ENCODE data around the gene ADAMTS3. TPM values are rescaled to one million over a fixed set of nuclear protein-coding genes. Genes with fewer than 3 reads are reported as not detected.

Gene ADAMTS3
- total RNA-seq, 2 experiments from 2014 or later: not detected

DNA sequence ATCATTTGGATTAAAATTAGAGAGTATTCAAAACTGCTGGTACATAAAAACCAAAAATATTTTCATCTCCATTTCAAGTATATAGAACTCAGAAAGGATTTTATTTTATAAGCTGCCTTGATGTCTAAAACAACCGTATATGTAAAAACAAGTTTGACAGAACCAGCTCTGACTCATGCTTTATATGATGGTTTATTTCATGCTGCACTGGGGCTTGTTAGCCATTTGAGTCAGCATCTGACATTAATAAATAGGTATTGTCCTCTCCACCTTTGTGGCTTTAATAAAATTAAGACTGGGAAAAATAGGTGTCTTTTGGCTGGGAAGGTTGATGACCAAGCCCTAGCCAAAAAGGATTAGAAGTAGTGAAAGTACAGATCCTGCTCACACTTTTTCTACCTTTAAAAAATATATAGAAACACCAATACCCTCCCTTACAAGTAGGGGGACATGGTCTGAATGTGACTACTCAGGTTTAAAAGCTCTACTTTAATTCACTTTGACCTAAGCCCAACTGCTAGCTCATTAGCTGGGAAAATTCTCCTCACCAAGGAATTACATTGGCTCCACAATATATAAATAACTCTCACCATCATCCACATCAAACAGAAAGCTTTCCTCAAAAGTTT is 228.1 kb downstream of the ADAMTS3 start:
- ChIA-PET CTCF (ENCODE audit: unreplicated experiment) (no interaction called here), POLR2A (interaction anchor here (0.8 kb wide), 2 partner anchors 8 to 10 kb away, joined by 3 read pairs; no protein-coding TSS in a partner anchor)
- Histone ChIP-seq H4K20me1 (ENCODE audit: insufficient read depth, low read length) (no peaks in the 10 kb centered on the region), H3K36me3 (ENCODE audit: insufficient read depth, low read length) (no peaks in the 10 kb centered on the region), H3K4me2 (ENCODE audit: low read length) (no peak overlapping the region), H2AFZ (ENCODE audit: low read length) (no peak overlapping the region), H3K4me3 (ENCODE audit: low read depth, low read length, poor library complexity, severe bottlenecking) (no peak overlapping the region), H3K4me1 (ENCODE audit: insufficient read depth, low read length, poor library complexity, severe bottlenecking) (no peaks in the 10 kb centered on the region), H3K79me2 (ENCODE audit: insufficient read depth, low read depth, low read length) (no peaks in the 10 kb centered on the region), H3K27ac (ENCODE audit: low read depth, low read length, poor library complexity, severe bottlenecking) (no peak overlapping the region), H3K9me2 (ENCODE audit: insufficient read depth, low read length) (no peaks in the 10 kb centered on the region), H3K9me3 (ENCODE audit: low read length) (no peaks in the 10 kb centered on the region)
- DNase-seq (ENCODE audit: low spot score): no peak
- intact Hi-C loops (cut with micrococcal nuclease; ENCODE audit: unreplicated experiment): no loop called here
- TF ChIP-seq, protein P1, sequence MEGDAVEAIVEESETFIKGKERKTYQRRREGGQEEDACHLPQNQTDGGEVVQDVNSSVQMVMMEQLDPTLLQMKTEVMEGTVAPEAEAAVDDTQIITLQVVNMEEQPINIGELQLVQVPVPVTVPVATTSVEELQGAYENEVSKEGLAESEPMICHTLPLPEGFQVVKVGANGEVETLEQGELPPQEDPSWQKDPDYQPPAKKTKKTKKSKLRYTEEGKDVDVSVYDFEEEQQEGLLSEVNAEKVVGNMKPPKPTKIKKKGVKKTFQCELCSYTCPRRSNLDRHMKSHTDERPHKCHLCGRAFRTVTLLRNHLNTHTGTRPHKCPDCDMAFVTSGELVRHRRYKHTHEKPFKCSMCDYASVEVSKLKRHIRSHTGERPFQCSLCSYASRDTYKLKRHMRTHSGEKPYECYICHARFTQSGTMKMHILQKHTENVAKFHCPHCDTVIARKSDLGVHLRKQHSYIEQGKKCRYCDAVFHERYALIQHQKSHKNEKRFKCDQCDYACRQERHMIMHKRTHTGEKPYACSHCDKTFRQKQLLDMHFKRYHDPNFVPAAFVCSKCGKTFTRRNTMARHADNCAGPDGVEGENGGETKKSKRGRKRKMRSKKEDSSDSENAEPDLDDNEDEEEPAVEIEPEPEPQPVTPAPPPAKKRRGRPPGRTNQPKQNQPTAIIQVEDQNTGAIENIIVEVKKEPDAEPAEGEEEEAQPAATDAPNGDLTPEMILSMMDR (conservative IDR thresholded peaks at IDR 0.05; ENCODE audit: low read length): no peak
- no peak for TF ChIP-seq EZH2phosphoT487 (IDR thresholded peaks at IDR 0.05; ENCODE audit: borderline replicate concordance, low read depth, low read length)
- no TSS peak for BruUV-seq (replicated peaks)

GRCh38 chr4:72338060-72338459 is 231.0 kb downstream of the ADAMTS3 start:
- no peaks in the 10 kb centered on the region for H3K4me1 ChIP-seq (ENCODE audit: insufficient read depth, low read length, poor library complexity, severe bottlenecking)
- H3K4me2 ChIP-seq (ENCODE audit: low read length): no peak overlapping the region
- H3K36me3 ChIP-seq (ENCODE audit: insufficient read depth, low read length): no peaks in the 10 kb centered on the region
- H3K9me3 ChIP-seq (ENCODE audit: low read length): no peaks in the 10 kb centered on the region
- intact Hi-C loops (cut with micrococcal nuclease; ENCODE audit: unreplicated experiment): no loop called here
- H3K27ac ChIP-seq (ENCODE audit: low read depth, low read length, poor library complexity, severe bottlenecking): no peak overlapping the region
- TF ChIP-seq, protein P1 (conservative IDR thresholded peaks at IDR 0.05; ENCODE audit: low read length): no peak
- no peak for TF ChIP-seq EZH2phosphoT487 (IDR thresholded peaks at IDR 0.05; ENCODE audit: borderline replicate concordance, low read depth, low read length)
- no peak overlapping the region for H3K4me3 ChIP-seq (ENCODE audit: low read depth, low read length, poor library complexity, severe bottlenecking)
- no peak for DNase-seq (ENCODE audit: low spot score)
- BruUV-seq (replicated peaks): no TSS peak
- ChIA-PET CTCF (ENCODE audit: unreplicated experiment) (no interaction called here), POLR2A (no interaction called here)
- H3K79me2 ChIP-seq (ENCODE audit: insufficient read depth, low read depth, low read length): no peaks in the 10 kb centered on the region
- no peaks in the 10 kb centered on the region for H4K20me1 ChIP-seq (ENCODE audit: insufficient read depth, low read length)
- no peak overlapping the region for H2AFZ ChIP-seq (ENCODE audit: low read length)
- H3K9me2 ChIP-seq (ENCODE audit: insufficient read depth, low read length): no peaks in the 10 kb centered on the region

- CTCF ChIA-PET (ENCODE audit: unreplicated experiment): no interaction called here
- intact Hi-C loops (cut with micrococcal nuclease; ENCODE audit: unreplicated experiment): no loop called here
Measured at GRCh38 chr4:72330381-72330780, 238.6 kb downstream of the ADAMTS3 start.

More at GRCh38 chr4:72330381-72330780, 238.6 kb downstream of the ADAMTS3 start:
- H4K20me1 ChIP-seq (ENCODE audit: insufficient read depth, low read length): no peaks in the 10 kb centered on the region
- no peaks in the 10 kb centered on the region for H3K9me3 ChIP-seq (ENCODE audit: low read length)
- no peak for DNase-seq (ENCODE audit: low spot score)
- no peaks in the 10 kb centered on the region for H3K36me3 ChIP-seq (ENCODE audit: insufficient read depth, low read length)
- H3K4me3 ChIP-seq (ENCODE audit: low read depth, low read length, poor library complexity, severe bottlenecking): no peak overlapping the region
- H3K27ac ChIP-seq (ENCODE audit: low read depth, low read length, poor library complexity, severe bottlenecking): no peak overlapping the region
- no peak overlapping the region for H3K4me2 ChIP-seq (ENCODE audit: low read length)
- no peak for TF ChIP-seq EZH2phosphoT487 (IDR thresholded peaks at IDR 0.05; ENCODE audit: borderline replicate concordance, low read depth, low read length)
- TF ChIP-seq, protein P1 (conservative IDR thresholded peaks at IDR 0.05; ENCODE audit: low read length): no peak
- BruUV-seq (replicated peaks): no TSS peak
- H3K79me2 ChIP-seq (ENCODE audit: insufficient read depth, low read depth, low read length): no peaks in the 10 kb centered on the region
- no peak overlapping the region for H2AFZ ChIP-seq (ENCODE audit: low read length)
- H3K4me1 ChIP-seq (ENCODE audit: insufficient read depth, low read length, poor library complexity, severe bottlenecking): no peaks in the 10 kb centered on the region
- POLR2A ChIA-PET: interaction anchor here (0.7 kb wide), 1 partner anchor 11 kb away, joined by 3 read pairs; no protein-coding TSS in a partner anchor
- H3K9me2 ChIP-seq (ENCODE audit: insufficient read depth, low read length): no peaks in the 10 kb centered on the region

All from OCI-LY7 (cell line).